Stomach (tissue), 4 donors: ENCODE data around the gene SLC20A1.

Experiments
- POLR2A ChIP-seq, 4 donors: fragments of 450-650 bp; IDR thresholded peaks; one replicate each; pipeline ENCODE4 v1.6.1; 2016; ENCODE audit warnings: antibody characterized with exemption in 4 of 4, control low read depth in 2 of 4, mild to moderate bottlenecking in 1 of 4, moderate library complexity in 1 of 4
- POLR2AphosphoS5 ChIP-seq, 3 donors: sonication (generic); formaldehyde crosslinking; IDR thresholded peaks; one replicate each; pipeline ENCODE4 v1.6.1; 2016; ENCODE audit warnings: antibody characterized with exemption in 3 of 3
- TF ChIP-seq, protein P1 (sequence below), 7 experiments: fragments of 450-650 bp in 4 of 7; fragments of 200-600 bp in 3 of 7; sonication (generic) in 3 of 7; IDR thresholded peaks; one replicate each; pipeline ENCODE4 v1.5.1; 2016 to 2019; ENCODE audit warnings: antibody characterized with exemption in 7 of 7, control low read depth in 2 of 7, mild to moderate bottlenecking in 1 of 7

DNA sequence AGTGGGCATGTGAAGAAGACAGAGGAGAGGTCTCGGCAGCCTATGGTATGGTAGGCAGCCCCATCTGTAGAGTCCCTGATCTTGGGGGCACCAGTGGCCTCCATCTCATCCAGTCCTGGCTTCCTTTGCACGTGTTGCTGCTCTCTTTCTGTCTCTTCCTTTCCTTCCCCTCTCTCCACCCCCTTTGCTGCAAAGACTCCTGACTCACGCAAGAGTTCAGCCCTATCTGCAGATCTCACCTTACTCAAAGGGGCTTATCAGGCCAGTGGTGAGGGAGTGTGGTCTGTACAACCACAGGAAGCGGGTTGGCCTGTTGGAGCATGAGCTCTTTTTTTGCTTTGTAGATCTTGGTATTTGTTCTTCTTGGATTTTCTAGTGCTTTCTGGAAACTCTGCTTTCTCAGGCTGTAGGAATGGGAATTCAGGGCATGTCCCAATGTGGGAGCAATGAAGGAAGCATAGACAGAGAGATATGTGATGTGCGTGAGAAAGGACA is 60.5 kb downstream of the SLC20A1 start:
- TF ChIP-seq, protein P1, sequence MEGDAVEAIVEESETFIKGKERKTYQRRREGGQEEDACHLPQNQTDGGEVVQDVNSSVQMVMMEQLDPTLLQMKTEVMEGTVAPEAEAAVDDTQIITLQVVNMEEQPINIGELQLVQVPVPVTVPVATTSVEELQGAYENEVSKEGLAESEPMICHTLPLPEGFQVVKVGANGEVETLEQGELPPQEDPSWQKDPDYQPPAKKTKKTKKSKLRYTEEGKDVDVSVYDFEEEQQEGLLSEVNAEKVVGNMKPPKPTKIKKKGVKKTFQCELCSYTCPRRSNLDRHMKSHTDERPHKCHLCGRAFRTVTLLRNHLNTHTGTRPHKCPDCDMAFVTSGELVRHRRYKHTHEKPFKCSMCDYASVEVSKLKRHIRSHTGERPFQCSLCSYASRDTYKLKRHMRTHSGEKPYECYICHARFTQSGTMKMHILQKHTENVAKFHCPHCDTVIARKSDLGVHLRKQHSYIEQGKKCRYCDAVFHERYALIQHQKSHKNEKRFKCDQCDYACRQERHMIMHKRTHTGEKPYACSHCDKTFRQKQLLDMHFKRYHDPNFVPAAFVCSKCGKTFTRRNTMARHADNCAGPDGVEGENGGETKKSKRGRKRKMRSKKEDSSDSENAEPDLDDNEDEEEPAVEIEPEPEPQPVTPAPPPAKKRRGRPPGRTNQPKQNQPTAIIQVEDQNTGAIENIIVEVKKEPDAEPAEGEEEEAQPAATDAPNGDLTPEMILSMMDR (IDR thresholded peaks at IDR 0.05), result no peak
- TF ChIP-seq POLR2A (IDR thresholded peaks at IDR 0.05) (no peak), POLR2AphosphoS5 (IDR thresholded peaks at IDR 0.05) (no peak)
